CD4-positive, alpha-beta T cell (primary cell): ENCODE results near the gene HOXD11. TPM values are rescaled to one million over a fixed set of nuclear protein-coding genes. Genes with fewer than 3 reads are reported as not detected.

Experiments
- ATAC-seq: fragments of 200-7000 bp; cut with Tn5 transposase; one replicate; pipeline ENCODE4 v1.10.0; 2022; ENCODE audit warnings: mild to moderate bottlenecking; ENCODE audit not compliant: poor library complexity
- CTCF ChIA-PET: fragments of 350-600 bp; sonication (Branson Sonifier 250); formaldehyde crosslinking; loops from one replicate; lab custom pipeline; 2021; ENCODE audit warnings: antibody characterized with exemption, inconsistent platforms; lab: Charles Lee
- POLR2A ChIA-PET: fragments of 350-600 bp; sonication (Branson Sonifier 250); formaldehyde crosslinking; loops from one replicate; lab custom pipeline; 2021; ENCODE audit warnings: antibody characterized with exemption, inconsistent platforms; lab: Charles Lee
- DNase-seq, 14 experiments: peaks; one replicate each; pipeline ENCODE4 v3.0.0-alpha.2; 2013 to 2020; ENCODE audit warnings: mixed read lengths in 2 of 14
- H3K27ac ChIP-seq, 2 donors: one replicate each; pipeline versions ENCODE4 v1.5.1 to v1.7.0; 2013; ENCODE audit warnings: low read length in 2 of 2, low read depth in 1 of 2, mild to moderate bottlenecking in 1 of 2
- H3K27me3 ChIP-seq, 2 experiments: 1 replicate in 1 of 2; 2 replicates in 1 of 2; pipeline versions ENCODE4 v1.6.1 to v1.7.0; 2013; ENCODE audit warnings: low read length in 2 of 2, control low read depth in 1 of 2, mild to moderate bottlenecking in 1 of 2, moderate library complexity in 1 of 2; ENCODE audit not compliant: insufficient read depth in 2 of 2, control insufficient read depth in 1 of 2
- H3K36me3 ChIP-seq: one replicate; pipeline ENCODE4 v1.6.1; 2013; ENCODE audit warnings: low read length, control low read depth; ENCODE audit not compliant: insufficient read depth
- H3K4me1 ChIP-seq: one replicate; pipeline ENCODE4 v1.6.1; 2013; ENCODE audit warnings: low read length, control low read depth; ENCODE audit not compliant: insufficient read depth
- H3K4me3 ChIP-seq: one replicate; pipeline ENCODE4 v1.5.1; 2013; ENCODE audit warnings: mild to moderate bottlenecking, low read length, moderate library complexity
- H3K9me3 ChIP-seq, 2 experiments: 1 replicate in 1 of 2; 2 replicates in 1 of 2; pipeline versions ENCODE4 v1.6.1 to v1.7.0; 2013; ENCODE audit warnings: low read length in 2 of 2, mild to moderate bottlenecking in 2 of 2, control low read depth in 1 of 2, moderate library complexity in 1 of 2; ENCODE audit not compliant: control insufficient read depth in 1 of 2, insufficient read depth in 1 of 2
- H3K27ac Mint-ChIP-seq: one replicate; pipeline ENCODE4 v1.8.0; 2020; ENCODE audit warnings: mixed read lengths
- H3K27me3 Mint-ChIP-seq: one replicate; pipeline ENCODE4 v1.8.0; 2021; ENCODE audit warnings: mixed read lengths
- H3K36me3 Mint-ChIP-seq: one replicate; pipeline ENCODE4 v1.8.0; 2021; ENCODE audit warnings: low read depth, mixed read lengths
- H3K4me1 Mint-ChIP-seq: one replicate; pipeline ENCODE4 v1.8.0; 2021; ENCODE audit warnings: low read depth, mixed read lengths
- H3K4me3 Mint-ChIP-seq: one replicate; pipeline ENCODE4 v1.8.0; 2020; ENCODE audit warnings: mild to moderate bottlenecking, mixed read lengths
- H3K9me3 Mint-ChIP-seq: one replicate; pipeline ENCODE4 v1.8.0; 2020; ENCODE audit warnings: mixed read lengths
- intact Hi-C, 2 experiments: fragments of 100-400 bp; cut with DNase I in 1 of 2; cut with micrococcal nuclease in 1 of 2; formaldehyde crosslinking; loops; one replicate each; pipeline versions ENCODE4 v1.15.1 to v1.9.0; 2023 to 2025; cut with DNase I, micrococcal nuclease
- total RNA-seq, 174 experiments: library from RNA in 2 of 174; stranded (reverse) in 2 of 174; gene quantifications; one replicate each; pipeline ENCODE4 v1.2.3 and lab custom pipeline; 2021 to 2026
- TF ChIP-seq, protein P1 (sequence below): fragments of 200-600 bp; IDR thresholded peaks from one replicate; pipeline ENCODE4 v1.8.0; 2022; ENCODE audit warnings: antibody characterized with exemption, mild to moderate bottlenecking

HOXD11 gene
- total RNA-seq, 2 experiments from 2014 or later: not detected

- no peak for ATAC-seq
- TF ChIP-seq, protein P1, sequence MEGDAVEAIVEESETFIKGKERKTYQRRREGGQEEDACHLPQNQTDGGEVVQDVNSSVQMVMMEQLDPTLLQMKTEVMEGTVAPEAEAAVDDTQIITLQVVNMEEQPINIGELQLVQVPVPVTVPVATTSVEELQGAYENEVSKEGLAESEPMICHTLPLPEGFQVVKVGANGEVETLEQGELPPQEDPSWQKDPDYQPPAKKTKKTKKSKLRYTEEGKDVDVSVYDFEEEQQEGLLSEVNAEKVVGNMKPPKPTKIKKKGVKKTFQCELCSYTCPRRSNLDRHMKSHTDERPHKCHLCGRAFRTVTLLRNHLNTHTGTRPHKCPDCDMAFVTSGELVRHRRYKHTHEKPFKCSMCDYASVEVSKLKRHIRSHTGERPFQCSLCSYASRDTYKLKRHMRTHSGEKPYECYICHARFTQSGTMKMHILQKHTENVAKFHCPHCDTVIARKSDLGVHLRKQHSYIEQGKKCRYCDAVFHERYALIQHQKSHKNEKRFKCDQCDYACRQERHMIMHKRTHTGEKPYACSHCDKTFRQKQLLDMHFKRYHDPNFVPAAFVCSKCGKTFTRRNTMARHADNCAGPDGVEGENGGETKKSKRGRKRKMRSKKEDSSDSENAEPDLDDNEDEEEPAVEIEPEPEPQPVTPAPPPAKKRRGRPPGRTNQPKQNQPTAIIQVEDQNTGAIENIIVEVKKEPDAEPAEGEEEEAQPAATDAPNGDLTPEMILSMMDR: no peak
- Mint-ChIP-seq H3K4me1 (peaks cover 15% of the 10 kb centered on the region), H3K9me3 (no peaks in the 10 kb centered on the region), H3K27ac (no peak overlapping the region), H3K4me3 (peak overlapping the region; percentile 20), H3K36me3 (peaks cover 9% of the 10 kb centered on the region), H3K27me3 (peaks cover 92% of the 10 kb centered on the region)
- DNase-seq: no peak
- H3K9me3 ChIP-seq: peaks cover 13 to 65% of the 10 kb centered on the region in 2 experiments
- peaks cover 17% of the 10 kb centered on the region for H3K4me1 ChIP-seq
- intact Hi-C loops: loop anchor here in 1 of 2 experiments (2.0 to 5.0 kb wide), 2 partner anchors 15 to 35 kb away; no protein-coding TSS in a partner anchor
- ChIA-PET CTCF (interaction anchor here (1.7 kb wide), 1 partner anchor 15 kb away, joined by 4 read pairs; no protein-coding TSS in a partner anchor), POLR2A (no interaction called here)
- H3K36me3 ChIP-seq: no peaks in the 10 kb centered on the region
- H3K27ac ChIP-seq: no peak overlapping the region
- H3K27me3 ChIP-seq: peaks cover 89 to 94% of the 10 kb centered on the region in 2 experiments
- H3K4me3 ChIP-seq: no peak overlapping the region
Measured at GRCh38 chr2:176111846-176112374, 4.8 kb downstream of the HOXD11 start.

DNA sequence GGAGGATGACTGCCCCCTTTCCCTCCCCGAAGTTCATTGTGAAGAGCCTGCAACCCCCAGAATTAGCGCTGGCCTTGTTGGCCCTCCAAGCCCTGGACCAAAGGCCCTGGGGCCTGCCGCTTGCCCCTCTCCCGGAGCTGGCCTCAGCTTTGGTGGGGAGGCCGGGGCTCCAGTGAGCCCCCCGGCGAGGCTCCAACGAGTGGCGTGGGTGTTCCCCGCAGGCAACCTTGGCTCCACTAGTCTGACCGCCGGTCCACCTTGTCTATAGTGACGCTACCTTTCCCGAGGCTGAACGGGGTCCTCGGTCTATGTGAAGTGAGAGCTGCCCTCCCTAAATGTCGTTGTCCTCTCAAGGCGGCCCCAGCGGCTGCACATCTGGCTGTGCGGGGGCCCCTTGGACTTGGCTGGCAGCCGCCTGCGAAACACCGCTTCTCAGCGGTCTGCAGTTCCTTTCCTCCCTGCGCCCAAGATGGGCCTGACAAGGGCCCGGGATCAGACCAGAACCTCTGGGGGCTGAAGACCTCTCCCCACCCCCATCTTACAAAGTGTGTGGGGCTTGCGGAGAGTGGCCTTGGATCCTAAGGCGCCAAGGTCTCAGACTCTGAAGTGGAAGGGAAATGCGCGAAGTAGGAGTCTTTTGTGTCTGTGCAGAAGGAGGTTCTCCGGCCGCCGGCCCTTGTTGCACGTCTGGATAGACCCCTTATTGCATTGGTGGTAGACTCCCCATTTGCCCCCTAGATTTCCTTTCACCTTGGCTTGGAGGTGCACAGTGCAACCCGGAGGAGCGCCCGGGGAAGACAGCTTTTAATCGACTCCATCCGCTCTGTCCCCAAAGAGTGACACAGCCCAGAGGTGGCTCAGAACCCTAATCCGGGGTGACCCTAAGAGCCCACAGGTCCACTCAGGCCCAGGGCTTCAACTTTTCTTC is 5.6 kb downstream of the HOXD11 start:
- ATAC-seq (no peak), DNase-seq (no peak)
- Mint-ChIP-seq H3K36me3 (peaks cover 11% of the 10 kb centered on the region), H3K9me3 (no peaks in the 10 kb centered on the region), H3K27ac (no peak overlapping the region), H3K4me1 (peaks cover 11% of the 10 kb centered on the region), H3K4me3 (peak overlapping the region; percentile 7), H3K27me3 (peaks cover 94% of the 10 kb centered on the region)
- H3K36me3 ChIP-seq: no peaks in the 10 kb centered on the region
- peaks cover 92 to 97% of the 10 kb centered on the region in 2 experiments for H3K27me3 ChIP-seq
- H3K9me3 ChIP-seq: peaks cover 13 to 68% of the 10 kb centered on the region in 2 experiments
- H3K4me1 ChIP-seq: peaks cover 12% of the 10 kb centered on the region
- no peak overlapping the region for H3K27ac ChIP-seq
- TF ChIP-seq, protein P1: no peak
- POLR2A ChIA-PET: no interaction called here
- H3K4me3 ChIP-seq: no peak overlapping the region
- intact Hi-C loops: loop anchor here in 1 of 2 experiments (5.0 kb wide), 1 partner anchor 35 kb away; no protein-coding TSS in a partner anchor
- CTCF ChIA-PET: interaction anchor here (1.7 kb wide), 1 partner anchor 14 kb away, joined by 4 read pairs; no protein-coding TSS in a partner anchor

- Histone ChIP-seq H3K4me1 (peaks cover 7% of the 10 kb centered on the region), H3K4me3 (no peak overlapping the region), H3K9me3 (peaks cover 13 to 73% of the 10 kb centered on the region in 2 experiments), H3K27ac (no peak overlapping the region), H3K27me3 (peaks cover 99% of the 10 kb centered on the region in 2 experiments), H3K36me3 (no peaks in the 10 kb centered on the region)
- no peak overlapping the region for H3K27ac Mint-ChIP-seq
- CTCF ChIA-PET: interaction anchor here (1.3 kb wide), 1 partner anchor 13 kb away, joined by 4 read pairs; no protein-coding TSS in a partner anchor
- no peak overlapping the region for H3K4me3 Mint-ChIP-seq
- H3K4me1 Mint-ChIP-seq: peaks cover 10% of the 10 kb centered on the region
- POLR2A ChIA-PET: no interaction called here
- ATAC-seq (no peak), DNase-seq (no peak)
- peaks cover 17% of the 10 kb centered on the region for H3K36me3 Mint-ChIP-seq
- intact Hi-C loops: loop anchor here in 1 of 2 experiments (5.0 kb wide), 1 partner anchor 37 kb away; no protein-coding TSS in a partner anchor
- TF ChIP-seq, protein P1: no peak
- no peaks in the 10 kb centered on the region for H3K9me3 Mint-ChIP-seq
- H3K27me3 Mint-ChIP-seq: peaks cover 98% of the 10 kb centered on the region
Measured at GRCh38 chr2:176114120-176114929, 7.2 kb downstream of the HOXD11 start.
